Ectodermal cell (in vitro differentiated cells): ENCODE data around the gene METTL27.

Source experiments
- H3K27ac ChIP-seq: 2 replicates; pipeline ENCODE4 v1.7.0; 2013; ENCODE audit warnings: mild to moderate bottlenecking, low read depth, low read length; ENCODE audit not compliant: insufficient read depth, poor library complexity, severe bottlenecking
- H3K27me3 ChIP-seq: 2 replicates; pipeline ENCODE4 v1.7.0; 2013; ENCODE audit warnings: mild to moderate bottlenecking, low read length; ENCODE audit not compliant: insufficient read depth, control insufficient read depth, poor library complexity, severe bottlenecking
- H3K36me3 ChIP-seq: one replicate; pipeline ENCODE4 v1.7.0; 2013; ENCODE audit warnings: low read length; ENCODE audit not compliant: control insufficient read depth, insufficient read depth
- H3K4me1 ChIP-seq: one replicate; pipeline ENCODE4 v1.7.0; 2013; ENCODE audit warnings: low read length; ENCODE audit not compliant: control insufficient read depth, insufficient read depth
- H3K4me3 ChIP-seq: 2 replicates; pipeline ENCODE4 v1.7.0; 2013; ENCODE audit warnings: low read depth, low read length, control low read depth; ENCODE audit not compliant: insufficient read depth
- H3K9me3 ChIP-seq: 2 replicates; pipeline ENCODE4 v1.7.0; 2013; ENCODE audit warnings: mild to moderate bottlenecking, low read length, moderate library complexity; ENCODE audit not compliant: control insufficient read depth
- WGBS, 2 experiments: methylation state at CpG; one replicate each; pipeline ENCODE4 v1.1.7; 2013; ENCODE audit warnings: missing lambda C conversion rate in 2 of 2; 5-methylcytosine and 5-hydroxymethylcytosine counted together

The METTL27 gene

GRCh38 chr7:73881352-73882046 is 39.2 kb upstream of the METTL27 start:
- Histone ChIP-seq H3K27ac (no peak overlapping the region), H3K4me3 (no peak overlapping the region), H3K4me1 (peaks cover 1% of the 10 kb centered on the region), H3K27me3 (no peaks in the 10 kb centered on the region), H3K9me3 (no peaks in the 10 kb centered on the region), H3K36me3 (no peaks in the 10 kb centered on the region)
- WGBS, 2 experiments, result 79 to 83% methylated on average over 4 to 5 of the region's 5 CpGs

- H3K27ac ChIP-seq, result no peak overlapping the region
- no peaks in the 10 kb centered on the region for H3K27me3 ChIP-seq
- no peak overlapping the region for H3K4me3 ChIP-seq
- WGBS, 2 experiments, result 94 to 95% methylated on average over 13 of the region's 13 CpGs
- H3K9me3 ChIP-seq, result no peaks in the 10 kb centered on the region
- H3K4me1 ChIP-seq, result no peaks in the 10 kb centered on the region
- no peaks in the 10 kb centered on the region for H3K36me3 ChIP-seq
Observed at GRCh38 chr7:73880755-73881328, 38.5 kb upstream of the METTL27 start.

DNA sequence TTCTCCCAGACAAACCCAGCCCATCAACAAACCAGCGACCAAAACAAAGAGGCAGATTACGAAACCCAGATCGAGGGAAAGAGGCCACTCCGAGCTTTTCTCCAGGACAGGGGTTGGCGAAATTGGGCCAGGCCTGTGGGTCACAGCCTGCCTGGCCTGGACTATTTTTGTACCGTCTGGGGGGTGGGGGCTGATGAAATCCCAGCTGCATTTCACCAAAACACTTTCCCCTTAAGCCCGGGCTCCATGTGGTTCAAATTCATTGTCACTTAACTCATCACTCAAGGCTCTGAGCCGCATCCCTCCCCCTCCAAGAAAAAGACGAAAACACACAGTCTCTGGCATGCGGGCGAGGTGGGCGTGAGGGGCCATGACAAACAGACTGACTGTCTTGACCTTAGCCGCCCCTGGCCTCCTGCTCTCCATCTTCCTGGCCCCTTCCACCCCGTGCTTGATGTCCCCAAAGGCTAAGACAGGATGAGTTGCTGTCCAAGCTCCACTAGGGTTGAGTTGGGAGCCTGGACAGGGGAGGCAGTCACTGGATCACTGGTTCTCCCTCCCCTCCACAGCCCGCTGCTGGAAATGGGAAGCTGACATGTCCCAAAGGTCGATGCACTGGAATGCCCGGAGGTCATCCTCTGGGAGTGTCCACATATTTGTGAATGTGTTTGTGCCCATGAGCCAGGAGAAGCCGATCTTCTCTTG is 37.8 kb upstream of the METTL27 start:
- Histone ChIP-seq H3K4me1 (no peaks in the 10 kb centered on the region), H3K27me3 (no peaks in the 10 kb centered on the region), H3K4me3 (no peak overlapping the region), H3K36me3 (no peaks in the 10 kb centered on the region), H3K9me3 (no peaks in the 10 kb centered on the region), H3K27ac (no peak overlapping the region)
- WGBS, 2 experiments, result 82 to 83% methylated on average over 18 of the region's 18 CpGs

- Histone ChIP-seq H3K27me3 (no peaks in the 10 kb centered on the region), H3K36me3 (no peaks in the 10 kb centered on the region), H3K4me3 (no peak overlapping the region), H3K27ac (no peak overlapping the region), H3K4me1 (no peaks in the 10 kb centered on the region), H3K9me3 (no peaks in the 10 kb centered on the region)
- 89 to 90% methylated on average over 12 of the region's 12 CpGs for WGBS, 2 experiments
Observed at GRCh38 chr7:73876973-73877372, 34.7 kb upstream of the METTL27 start.

GRCh38 chr7:73876361-73876760 is 34.0 kb upstream of the METTL27 start:
- Histone ChIP-seq H3K9me3 (no peaks in the 10 kb centered on the region), H3K27ac (no peak overlapping the region), H3K27me3 (no peaks in the 10 kb centered on the region), H3K4me1 (no peaks in the 10 kb centered on the region), H3K4me3 (no peak overlapping the region), H3K36me3 (no peaks in the 10 kb centered on the region)
- WGBS, 2 experiments, result 94% methylated on average over 8 of the region's 8 CpGs

DNA sequence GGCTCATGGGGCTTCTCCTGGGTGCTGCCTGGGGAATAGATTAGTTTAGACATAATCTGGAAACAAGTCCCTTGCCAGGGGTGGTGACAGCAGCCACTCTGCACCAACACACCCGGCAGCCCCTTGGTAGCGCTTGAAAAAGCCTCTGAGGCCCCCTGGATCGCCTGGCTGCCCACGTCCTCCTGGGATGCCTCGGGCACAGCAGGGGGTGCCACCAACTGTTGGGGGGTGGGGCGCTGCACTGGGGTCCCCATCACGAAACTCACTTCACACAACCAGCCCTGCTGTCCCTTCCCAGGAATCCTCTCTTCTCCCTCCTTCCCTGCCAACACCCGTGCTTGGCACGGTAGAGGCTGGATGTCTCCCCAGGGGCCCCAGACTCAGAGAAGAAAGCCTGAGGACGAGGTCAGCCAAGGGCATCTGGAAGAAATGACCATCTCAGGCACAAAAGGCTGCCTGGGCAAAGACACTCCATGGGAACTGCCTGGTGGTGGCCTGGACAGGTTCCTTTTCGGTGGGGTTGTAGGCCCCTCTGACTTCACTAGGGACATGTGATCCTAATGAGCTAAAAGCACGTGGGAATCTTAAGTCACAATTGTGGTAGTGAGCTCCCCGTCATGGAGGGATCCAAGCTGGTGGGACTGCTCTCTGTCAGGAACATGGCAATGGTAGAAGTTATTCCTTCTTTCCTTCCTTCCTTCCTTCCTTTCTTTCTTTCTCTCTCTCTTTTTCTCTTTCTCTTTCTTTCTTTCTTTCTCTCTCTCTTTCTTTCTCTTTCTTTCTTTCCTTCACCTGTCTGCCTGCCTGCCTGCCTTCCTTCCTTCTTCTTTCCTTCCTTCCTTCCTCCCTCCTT is 30.0 kb upstream of the METTL27 start:
- Histone ChIP-seq H3K27me3 (no peaks in the 10 kb centered on the region), H3K27ac (no peak overlapping the region), H3K4me1 (peaks cover 8% of the 10 kb centered on the region), H3K36me3 (no peaks in the 10 kb centered on the region), H3K9me3 (no peaks in the 10 kb centered on the region), H3K4me3 (no peak overlapping the region)
- WGBS, 2 experiments, result 77 to 78% methylated on average over 13 of the region's 13 CpGs

GRCh38 chr7:73871163-73872011 is 29.1 kb upstream of the METTL27 start:
- H3K4me3 ChIP-seq, result no peak overlapping the region
- no peaks in the 10 kb centered on the region for H3K36me3 ChIP-seq
- H3K27ac ChIP-seq, result no peak overlapping the region
- no peaks in the 10 kb centered on the region for H3K9me3 ChIP-seq
- peaks cover 8% of the 10 kb centered on the region for H3K4me1 ChIP-seq
- H3K27me3 ChIP-seq, result no peaks in the 10 kb centered on the region
- WGBS, 2 experiments, result 89 to 90% methylated on average over 20 of the region's 20 CpGs

DNA sequence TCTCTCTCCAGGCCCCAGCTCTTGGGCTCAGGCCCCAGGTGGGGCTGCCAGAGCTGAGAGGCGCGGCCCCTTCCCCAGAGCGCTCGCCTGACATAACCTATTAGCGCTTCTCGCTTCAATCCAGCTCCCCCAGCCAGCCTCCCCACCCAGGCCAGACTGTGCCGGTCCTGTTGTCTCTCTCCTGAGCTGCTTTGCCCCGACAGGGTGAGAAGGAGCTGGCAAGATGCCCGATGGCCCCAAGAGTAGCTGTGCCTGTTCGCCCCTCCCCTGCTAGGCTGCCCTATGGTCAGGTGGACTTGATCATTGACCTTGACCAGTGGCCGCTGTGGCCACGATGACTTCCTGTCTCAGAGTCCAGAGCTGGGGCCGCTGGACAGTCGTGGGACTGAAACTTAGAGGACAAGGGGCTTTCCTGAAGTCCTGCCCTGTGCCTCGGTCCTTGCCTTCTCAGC is 27.8 kb upstream of the METTL27 start:
- no peaks in the 10 kb centered on the region for H3K9me3 ChIP-seq
- H3K4me1 ChIP-seq, result peaks cover 8% of the 10 kb centered on the region
- H3K27me3 ChIP-seq, result no peaks in the 10 kb centered on the region
- H3K4me3 ChIP-seq, result no peak overlapping the region
- no peaks in the 10 kb centered on the region for H3K36me3 ChIP-seq
- 67 to 70% methylated on average over 15 of the region's 15 CpGs for WGBS, 2 experiments
- no peak overlapping the region for H3K27ac ChIP-seq

GRCh38 chr7:73869011-73869798 is 26.9 kb upstream of the METTL27 start:
- H3K4me3 ChIP-seq, result no peak overlapping the region
- no peaks in the 10 kb centered on the region for H3K36me3 ChIP-seq
- H3K9me3 ChIP-seq, result no peaks in the 10 kb centered on the region
- peaks cover 8% of the 10 kb centered on the region for H3K4me1 ChIP-seq
- H3K27ac ChIP-seq, result no peak overlapping the region
- 73 to 77% methylated on average over 23 of the region's 24 CpGs for WGBS, 2 experiments
- no peaks in the 10 kb centered on the region for H3K27me3 ChIP-seq
